ENCODE results near the gene LTBP2. TPM values are rescaled to one million over a fixed set of nuclear protein-coding genes. Genes with fewer than 3 reads are reported as not detected.
A peak's percentile ranks its signal among the peaks of the same experiment; 100 is the strongest.

The LTBP2 gene
- total RNA-seq, 1 experiment from 2014 or later = not detected

GRCh38 chr14:74579447-74580274 lies 32.4 kb downstream of the LTBP2 start:
- no peaks in the 10 kb centered on the region for H4K20me1 ChIP-seq (ENCODE audit: insufficient read depth, low read depth, low read length)
- no peaks in the 10 kb centered on the region for H3K79me2 ChIP-seq (ENCODE audit: low read length)
- H3K4me3 ChIP-seq (ENCODE audit: low read length) = no peak overlapping the region
- no peaks in the 10 kb centered on the region for H3K27me3 ChIP-seq (ENCODE audit: low read length)
- no peak overlapping the region for H3K9ac ChIP-seq (ENCODE audit: low read length)
- no peak for DNase-seq
- no peak overlapping the region for H3K27ac ChIP-seq (ENCODE audit: low read length)
- H2AFZ ChIP-seq (ENCODE audit: low read length) = no peak overlapping the region
- peaks cover 5% of the 10 kb centered on the region for H3K4me1 ChIP-seq (ENCODE audit: low read length)
- no peaks in the 10 kb centered on the region for H3K9me3 ChIP-seq (ENCODE audit: low read length)
- no peaks in the 10 kb centered on the region for H3K36me3 ChIP-seq (ENCODE audit: insufficient read depth, low read length)
- H3K4me2 ChIP-seq (ENCODE audit: low read depth, low read length, poor library complexity, severe bottlenecking) = no peak overlapping the region
- no peaks in the 10 kb centered on the region for H3K9me2 ChIP-seq (replicated peaks; ENCODE audit: insufficient read depth, low read length)

GRCh38 chr14:74578479-74578878 lies 33.6 kb downstream of the LTBP2 start:
- no peak for DNase-seq
- Histone ChIP-seq H3K9ac (ENCODE audit: low read length) (no peak overlapping the region), H3K27me3 (ENCODE audit: low read length) (no peaks in the 10 kb centered on the region), H2AFZ (ENCODE audit: low read length) (no peak overlapping the region), H3K9me3 (ENCODE audit: low read length) (no peaks in the 10 kb centered on the region), H3K4me2 (ENCODE audit: low read depth, low read length, poor library complexity, severe bottlenecking) (no peak overlapping the region), H4K20me1 (ENCODE audit: insufficient read depth, low read depth, low read length) (no peaks in the 10 kb centered on the region), H3K4me1 (ENCODE audit: low read length) (peaks cover 9% of the 10 kb centered on the region), H3K4me3 (ENCODE audit: low read length) (no peak overlapping the region), H3K27ac (ENCODE audit: low read length) (no peak overlapping the region), H3K9me2 (replicated peaks; ENCODE audit: insufficient read depth, low read length) (no peaks in the 10 kb centered on the region), H3K79me2 (ENCODE audit: low read length) (no peaks in the 10 kb centered on the region), H3K36me3 (ENCODE audit: insufficient read depth, low read length) (no peaks in the 10 kb centered on the region)

GRCh38 chr14:74577948-74578275 lies 34.1 kb downstream of the LTBP2 start:
- Histone ChIP-seq H3K9ac (ENCODE audit: low read length) (no peak overlapping the region), H3K79me2 (ENCODE audit: low read length) (no peaks in the 10 kb centered on the region), H3K9me2 (replicated peaks; ENCODE audit: insufficient read depth, low read length) (no peaks in the 10 kb centered on the region), H3K36me3 (ENCODE audit: insufficient read depth, low read length) (no peaks in the 10 kb centered on the region), H3K27ac (ENCODE audit: low read length) (no peak overlapping the region), H3K4me2 (ENCODE audit: low read depth, low read length, poor library complexity, severe bottlenecking) (no peak overlapping the region), H2AFZ (ENCODE audit: low read length) (no peak overlapping the region), H3K4me1 (ENCODE audit: low read length) (peaks cover 9% of the 10 kb centered on the region), H3K27me3 (ENCODE audit: low read length) (no peaks in the 10 kb centered on the region), H4K20me1 (ENCODE audit: insufficient read depth, low read depth, low read length) (no peaks in the 10 kb centered on the region), H3K9me3 (ENCODE audit: low read length) (no peaks in the 10 kb centered on the region), H3K4me3 (ENCODE audit: low read length) (no peak overlapping the region)
- no peak for DNase-seq

GRCh38 chr14:74577247-74577947 lies 34.6 kb downstream of the LTBP2 start:
- Histone ChIP-seq H3K9me2 (replicated peaks; ENCODE audit: insufficient read depth, low read length) (no peaks in the 10 kb centered on the region), H3K27me3 (ENCODE audit: low read length) (no peaks in the 10 kb centered on the region), H3K4me1 (ENCODE audit: low read length) (peaks cover 9% of the 10 kb centered on the region), H2AFZ (ENCODE audit: low read length) (no peak overlapping the region), H3K4me2 (ENCODE audit: low read depth, low read length, poor library complexity, severe bottlenecking) (no peak overlapping the region), H3K27ac (ENCODE audit: low read length) (no peak overlapping the region), H4K20me1 (ENCODE audit: insufficient read depth, low read depth, low read length) (no peaks in the 10 kb centered on the region), H3K79me2 (ENCODE audit: low read length) (no peaks in the 10 kb centered on the region), H3K9ac (ENCODE audit: low read length) (no peak overlapping the region), H3K4me3 (ENCODE audit: low read length) (no peak overlapping the region), H3K9me3 (ENCODE audit: low read length) (no peaks in the 10 kb centered on the region), H3K36me3 (ENCODE audit: insufficient read depth, low read length) (no peaks in the 10 kb centered on the region)
- DNase-seq = no peak

GRCh38 chr14:74575936-74576335 lies 36.1 kb downstream of the LTBP2 start:
- H3K4me2 ChIP-seq (ENCODE audit: low read depth, low read length, poor library complexity, severe bottlenecking) = no peak overlapping the region
- no peak overlapping the region for H3K27ac ChIP-seq (ENCODE audit: low read length)
- no peak overlapping the region for H2AFZ ChIP-seq (ENCODE audit: low read length)
- H3K4me3 ChIP-seq (ENCODE audit: low read length) = no peak overlapping the region
- no peaks in the 10 kb centered on the region for H3K79me2 ChIP-seq (ENCODE audit: low read length)
- peaks cover 9% of the 10 kb centered on the region for H3K4me1 ChIP-seq (ENCODE audit: low read length)
- no peaks in the 10 kb centered on the region for H4K20me1 ChIP-seq (ENCODE audit: insufficient read depth, low read depth, low read length)
- H3K36me3 ChIP-seq (ENCODE audit: insufficient read depth, low read length) = no peaks in the 10 kb centered on the region
- no peak overlapping the region for H3K9ac ChIP-seq (ENCODE audit: low read length)
- H3K9me2 ChIP-seq (replicated peaks; ENCODE audit: insufficient read depth, low read length) = no peaks in the 10 kb centered on the region
- no peaks in the 10 kb centered on the region for H3K9me3 ChIP-seq (ENCODE audit: low read length)
- no peak for DNase-seq
- H3K27me3 ChIP-seq (ENCODE audit: low read length) = no peaks in the 10 kb centered on the region

GRCh38 chr14:74575507-74575906 lies 36.5 kb downstream of the LTBP2 start:
- H3K79me2 ChIP-seq (ENCODE audit: low read length) = no peaks in the 10 kb centered on the region
- no peak overlapping the region for H3K27ac ChIP-seq (ENCODE audit: low read length)
- H3K4me1 ChIP-seq (ENCODE audit: low read length) = peaks cover 9% of the 10 kb centered on the region
- no peak overlapping the region for H3K4me3 ChIP-seq (ENCODE audit: low read length)
- no peaks in the 10 kb centered on the region for H3K27me3 ChIP-seq (ENCODE audit: low read length)
- no peaks in the 10 kb centered on the region for H4K20me1 ChIP-seq (ENCODE audit: insufficient read depth, low read depth, low read length)
- H3K36me3 ChIP-seq (ENCODE audit: insufficient read depth, low read length) = no peaks in the 10 kb centered on the region
- no peak for DNase-seq
- no peak overlapping the region for H3K4me2 ChIP-seq (ENCODE audit: low read depth, low read length, poor library complexity, severe bottlenecking)
- H3K9me2 ChIP-seq (replicated peaks; ENCODE audit: insufficient read depth, low read length) = no peaks in the 10 kb centered on the region
- H3K9me3 ChIP-seq (ENCODE audit: low read length) = no peaks in the 10 kb centered on the region
- H3K9ac ChIP-seq (ENCODE audit: low read length) = no peak overlapping the region
- H2AFZ ChIP-seq (ENCODE audit: low read length) = no peak overlapping the region

- Histone ChIP-seq H4K20me1 (ENCODE audit: insufficient read depth, low read depth, low read length) (no peaks in the 10 kb centered on the region), H3K9ac (ENCODE audit: low read length) (0 out of 2 replicates have a peak overlapping the region, but pooled peaks have one; percentile 9), H3K4me3 (ENCODE audit: low read length) (no peak overlapping the region), H3K27ac (ENCODE audit: low read length) (no peak overlapping the region), H3K79me2 (ENCODE audit: low read length) (no peaks in the 10 kb centered on the region), H3K9me3 (ENCODE audit: low read length) (no peaks in the 10 kb centered on the region), H3K4me1 (ENCODE audit: low read length) (peaks cover 9% of the 10 kb centered on the region), H2AFZ (ENCODE audit: low read length) (peak overlapping the region; percentile 32), H3K27me3 (ENCODE audit: low read length) (no peaks in the 10 kb centered on the region), H3K9me2 (replicated peaks; ENCODE audit: insufficient read depth, low read length) (no peaks in the 10 kb centered on the region), H3K36me3 (ENCODE audit: insufficient read depth, low read length) (no peaks in the 10 kb centered on the region), H3K4me2 (ENCODE audit: low read depth, low read length, poor library complexity, severe bottlenecking) (peak overlapping the region; percentile 2)
- peak; percentile 58 for DNase-seq
These were observed 37.3 kb downstream of the LTBP2 start for GRCh38 chr14:74574706-74575105.

- no peaks in the 10 kb centered on the region for H3K36me3 ChIP-seq (ENCODE audit: insufficient read depth, low read length)
- no peaks in the 10 kb centered on the region for H3K79me2 ChIP-seq (ENCODE audit: low read length)
- no peaks in the 10 kb centered on the region for H3K9me2 ChIP-seq (replicated peaks; ENCODE audit: insufficient read depth, low read length)
- DNase-seq = no peak
- no peak overlapping the region for H3K27ac ChIP-seq (ENCODE audit: low read length)
- H4K20me1 ChIP-seq (ENCODE audit: insufficient read depth, low read depth, low read length) = no peaks in the 10 kb centered on the region
- H3K27me3 ChIP-seq (ENCODE audit: low read length) = no peaks in the 10 kb centered on the region
- H3K9me3 ChIP-seq (ENCODE audit: low read length) = no peaks in the 10 kb centered on the region
- H3K9ac ChIP-seq (ENCODE audit: low read length) = no peak overlapping the region
- H3K4me3 ChIP-seq (ENCODE audit: low read length) = no peak overlapping the region
- H3K4me2 ChIP-seq (ENCODE audit: low read depth, low read length, poor library complexity, severe bottlenecking) = no peak overlapping the region
- H3K4me1 ChIP-seq (ENCODE audit: low read length) = peaks cover 9% of the 10 kb centered on the region
- peak overlapping the region; percentile 32; the same call in 1 of the 2 replicates for H2AFZ ChIP-seq (ENCODE audit: low read length)
These were observed 38.0 kb downstream of the LTBP2 start for GRCh38 chr14:74574090-74574433.
